Activated naive CD8-positive, alpha-beta T cell treated with anti-CD3 and anti-CD28 coated beads for 36 hours (primary cell): ENCODE results near the gene LRRFIP1. TPM values are rescaled to one million over a fixed set of nuclear protein-coding genes. Genes with fewer than 3 reads are reported as not detected.

Experiments
- DNase-seq: peaks from one replicate; pipeline ENCODE4 v3.0.0; 2021
- H3K27ac Mint-ChIP-seq: one replicate; pipeline ENCODE4 v1.8.0; 2022; ENCODE audit warnings: mild to moderate bottlenecking, moderate library complexity, mixed read lengths
- H3K27me3 Mint-ChIP-seq: one replicate; pipeline ENCODE4 v1.8.0; 2022; ENCODE audit warnings: mild to moderate bottlenecking, mixed read lengths
- H3K36me3 Mint-ChIP-seq: one replicate; pipeline ENCODE4 v1.8.0; 2021; ENCODE audit warnings: mild to moderate bottlenecking, mixed read lengths
- H3K4me1 Mint-ChIP-seq: one replicate; pipeline ENCODE4 v1.8.0; 2021; ENCODE audit warnings: mixed read lengths
- H3K4me3 Mint-ChIP-seq: one replicate; pipeline ENCODE4 v1.8.0; 2022; ENCODE audit warnings: mild to moderate bottlenecking, moderate library complexity, mixed read lengths
- H3K9me3 Mint-ChIP-seq: one replicate; pipeline ENCODE4 v1.8.0; 2022; ENCODE audit warnings: mixed read lengths
- total RNA-seq, 2 experiments: library from RNA; stranded (reverse); gene quantifications; one replicate each; pipeline ENCODE4 v1.2.3, GENCODE V29; 2021

Gene LRRFIP1
- total RNA-seq, 2 experiments from 2014 or later: 162 to 164 TPM

GRCh38 chr2:237639836-237640220 is 12.4 kb downstream of the LRRFIP1 start:
- no peak for DNase-seq
- Mint-ChIP-seq H3K9me3 (peaks cover 9% of the 10 kb centered on the region), H3K36me3 (peaks cover 6% of the 10 kb centered on the region), H3K4me3 (no peak overlapping the region), H3K27ac (no peak overlapping the region), H3K4me1 (peaks cover 11% of the 10 kb centered on the region), H3K27me3 (no peaks in the 10 kb centered on the region)

GRCh38 chr2:237640493-237640998 is 13.2 kb downstream of the LRRFIP1 start:
- peaks cover 11% of the 10 kb centered on the region for H3K4me1 Mint-ChIP-seq
- no peak overlapping the region for H3K4me3 Mint-ChIP-seq
- H3K9me3 Mint-ChIP-seq: peaks cover 8% of the 10 kb centered on the region
- H3K27ac Mint-ChIP-seq: no peak overlapping the region
- H3K27me3 Mint-ChIP-seq: no peaks in the 10 kb centered on the region
- no peak for DNase-seq
- H3K36me3 Mint-ChIP-seq: peaks cover 7% of the 10 kb centered on the region

- Mint-ChIP-seq H3K27me3 (no peaks in the 10 kb centered on the region), H3K4me1 (peaks cover 5% of the 10 kb centered on the region), H3K27ac (no peak overlapping the region), H3K36me3 (peaks cover 1% of the 10 kb centered on the region), H3K4me3 (no peak overlapping the region), H3K9me3 (no peaks in the 10 kb centered on the region)
- DNase-seq: no peak
Measured at GRCh38 chr2:237642038-237642734, 14.8 kb downstream of the LRRFIP1 start.

- no peaks in the 10 kb centered on the region for H3K4me1 Mint-ChIP-seq
- H3K27ac Mint-ChIP-seq: no peak overlapping the region
- H3K9me3 Mint-ChIP-seq: no peaks in the 10 kb centered on the region
- DNase-seq: no peak
- no peak overlapping the region for H3K4me3 Mint-ChIP-seq
- H3K36me3 Mint-ChIP-seq: peaks cover 1% of the 10 kb centered on the region
- H3K27me3 Mint-ChIP-seq: no peaks in the 10 kb centered on the region
Measured at GRCh38 chr2:237643066-237643465, 15.7 kb downstream of the LRRFIP1 start.

- no peak overlapping the region for H3K27ac Mint-ChIP-seq
- H3K4me3 Mint-ChIP-seq: no peak overlapping the region
- H3K9me3 Mint-ChIP-seq: no peaks in the 10 kb centered on the region
- no peak for DNase-seq
- H3K27me3 Mint-ChIP-seq: no peaks in the 10 kb centered on the region
- H3K36me3 Mint-ChIP-seq: peaks cover 1% of the 10 kb centered on the region
- no peaks in the 10 kb centered on the region for H3K4me1 Mint-ChIP-seq
Measured at GRCh38 chr2:237643582-237644380, 16.4 kb downstream of the LRRFIP1 start.

GRCh38 chr2:237644381-237644703 is 17.0 kb downstream of the LRRFIP1 start:
- Mint-ChIP-seq H3K4me1 (no peaks in the 10 kb centered on the region), H3K27me3 (no peaks in the 10 kb centered on the region), H3K36me3 (peaks cover 1% of the 10 kb centered on the region), H3K4me3 (no peak overlapping the region), H3K9me3 (no peaks in the 10 kb centered on the region), H3K27ac (no peak overlapping the region)
- no peak for DNase-seq

- Mint-ChIP-seq H3K27me3 (no peaks in the 10 kb centered on the region), H3K36me3 (peaks cover 6% of the 10 kb centered on the region), H3K9me3 (no peaks in the 10 kb centered on the region), H3K4me3 (no peak overlapping the region), H3K4me1 (no peaks in the 10 kb centered on the region), H3K27ac (no peak overlapping the region)
- DNase-seq: no peak
Measured at GRCh38 chr2:237645261-237645660, 17.9 kb downstream of the LRRFIP1 start.

GRCh38 chr2:237647176-237648015 is 20.0 kb downstream of the LRRFIP1 start:
- Mint-ChIP-seq H3K4me3 (no peak overlapping the region), H3K9me3 (no peaks in the 10 kb centered on the region), H3K27me3 (no peaks in the 10 kb centered on the region), H3K4me1 (peaks cover 2% of the 10 kb centered on the region), H3K36me3 (peaks cover 9% of the 10 kb centered on the region), H3K27ac (no peak overlapping the region)
- DNase-seq: no peak

- peaks cover 11% of the 10 kb centered on the region for H3K36me3 Mint-ChIP-seq
- no peak overlapping the region for H3K27ac Mint-ChIP-seq
- peaks cover 2% of the 10 kb centered on the region for H3K9me3 Mint-ChIP-seq
- no peak overlapping the region for H3K4me3 Mint-ChIP-seq
- peaks cover 2% of the 10 kb centered on the region for H3K4me1 Mint-ChIP-seq
- no peak for DNase-seq
- no peaks in the 10 kb centered on the region for H3K27me3 Mint-ChIP-seq
Measured at GRCh38 chr2:237648016-237648381, 20.6 kb downstream of the LRRFIP1 start.

- Mint-ChIP-seq H3K4me3 (no peak overlapping the region), H3K27ac (no peak overlapping the region), H3K4me1 (peaks cover 4% of the 10 kb centered on the region), H3K36me3 (peaks cover 11% of the 10 kb centered on the region), H3K27me3 (no peaks in the 10 kb centered on the region), H3K9me3 (peaks cover 3% of the 10 kb centered on the region)
- no peak for DNase-seq
Measured at GRCh38 chr2:237649541-237650454, 22.4 kb downstream of the LRRFIP1 start.

GRCh38 chr2:237650455-237650850 is 23.1 kb downstream of the LRRFIP1 start:
- peaks cover 3% of the 10 kb centered on the region for H3K9me3 Mint-ChIP-seq
- peaks cover 8% of the 10 kb centered on the region for H3K4me1 Mint-ChIP-seq
- H3K27me3 Mint-ChIP-seq: no peaks in the 10 kb centered on the region
- H3K27ac Mint-ChIP-seq: no peak overlapping the region
- DNase-seq: no peak
- peaks cover 10% of the 10 kb centered on the region for H3K36me3 Mint-ChIP-seq
- no peak overlapping the region for H3K4me3 Mint-ChIP-seq

GRCh38 chr2:237651761-237652160 is 24.4 kb downstream of the LRRFIP1 start:
- Mint-ChIP-seq H3K36me3 (peaks cover 10% of the 10 kb centered on the region), H3K4me1 (peaks cover 13% of the 10 kb centered on the region), H3K27me3 (no peaks in the 10 kb centered on the region), H3K27ac (no peak overlapping the region), H3K9me3 (peaks cover 3% of the 10 kb centered on the region), H3K4me3 (no peak overlapping the region)
- DNase-seq: no peak

- H3K36me3 Mint-ChIP-seq: peaks cover 12% of the 10 kb centered on the region
- H3K9me3 Mint-ChIP-seq: peaks cover 3% of the 10 kb centered on the region
- H3K27me3 Mint-ChIP-seq: no peaks in the 10 kb centered on the region
- H3K4me3 Mint-ChIP-seq: no peak overlapping the region
- no peak for DNase-seq
- peaks cover 13% of the 10 kb centered on the region for H3K4me1 Mint-ChIP-seq
- no peak overlapping the region for H3K27ac Mint-ChIP-seq
Measured at GRCh38 chr2:237652181-237652580, 24.8 kb downstream of the LRRFIP1 start.

- H3K36me3 Mint-ChIP-seq: peaks cover 12% of the 10 kb centered on the region
Measured at GRCh38 chr2:237652854-237653253, 25.5 kb downstream of the LRRFIP1 start.

More at GRCh38 chr2:237652854-237653253, 25.5 kb downstream of the LRRFIP1 start:
- no peak overlapping the region for H3K4me3 Mint-ChIP-seq
- no peaks in the 10 kb centered on the region for H3K27me3 Mint-ChIP-seq
- no peak overlapping the region for H3K27ac Mint-ChIP-seq
- peaks cover 4% of the 10 kb centered on the region for H3K9me3 Mint-ChIP-seq
- H3K4me1 Mint-ChIP-seq: peaks cover 13% of the 10 kb centered on the region
- no peak for DNase-seq
